Measurements from ENCODE around the gene SPEM3. TPM values are rescaled to one million over a fixed set of nuclear protein-coding genes. Genes with fewer than 3 reads are reported as not detected.

SPEM3 gene
- total RNA-seq, 1 donor from 2014 or later, result not detected

DNA sequence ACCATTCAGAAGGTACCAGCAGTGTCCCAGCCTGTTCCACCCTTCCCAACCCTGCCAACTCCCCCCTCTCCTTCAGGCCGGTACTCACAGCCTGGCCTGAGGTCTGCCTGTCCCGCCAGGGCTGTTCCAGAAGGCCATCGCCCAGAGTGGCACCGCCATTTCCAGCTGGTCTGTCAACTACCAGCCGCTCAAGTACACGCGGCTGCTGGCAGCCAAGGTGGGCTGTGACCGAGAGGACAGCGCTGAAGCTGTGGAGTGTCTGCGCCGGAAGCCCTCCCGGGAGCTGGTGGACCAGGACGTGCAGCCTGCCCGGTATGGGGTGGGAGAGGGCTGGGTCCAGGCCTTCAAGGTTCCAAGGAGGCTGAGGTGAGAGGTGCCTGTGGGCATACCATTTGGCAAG, 13.8 kb upstream of the SPEM3 start:
- no peak for DNase-seq (ENCODE audit: low read depth)
- Histone ChIP-seq H3K4me3 (ENCODE audit: low read depth, low read length) (no peak overlapping the region), H3K27me3 (ENCODE audit: control insufficient read depth, insufficient read depth, low read length) (peaks cover 2% of the 10 kb centered on the region), H3K36me3 (ENCODE audit: control insufficient read depth, insufficient read depth, low read length) (no peaks in the 10 kb centered on the region)
- TF ChIP-seq, protein P1, sequence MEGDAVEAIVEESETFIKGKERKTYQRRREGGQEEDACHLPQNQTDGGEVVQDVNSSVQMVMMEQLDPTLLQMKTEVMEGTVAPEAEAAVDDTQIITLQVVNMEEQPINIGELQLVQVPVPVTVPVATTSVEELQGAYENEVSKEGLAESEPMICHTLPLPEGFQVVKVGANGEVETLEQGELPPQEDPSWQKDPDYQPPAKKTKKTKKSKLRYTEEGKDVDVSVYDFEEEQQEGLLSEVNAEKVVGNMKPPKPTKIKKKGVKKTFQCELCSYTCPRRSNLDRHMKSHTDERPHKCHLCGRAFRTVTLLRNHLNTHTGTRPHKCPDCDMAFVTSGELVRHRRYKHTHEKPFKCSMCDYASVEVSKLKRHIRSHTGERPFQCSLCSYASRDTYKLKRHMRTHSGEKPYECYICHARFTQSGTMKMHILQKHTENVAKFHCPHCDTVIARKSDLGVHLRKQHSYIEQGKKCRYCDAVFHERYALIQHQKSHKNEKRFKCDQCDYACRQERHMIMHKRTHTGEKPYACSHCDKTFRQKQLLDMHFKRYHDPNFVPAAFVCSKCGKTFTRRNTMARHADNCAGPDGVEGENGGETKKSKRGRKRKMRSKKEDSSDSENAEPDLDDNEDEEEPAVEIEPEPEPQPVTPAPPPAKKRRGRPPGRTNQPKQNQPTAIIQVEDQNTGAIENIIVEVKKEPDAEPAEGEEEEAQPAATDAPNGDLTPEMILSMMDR (IDR thresholded peaks at IDR 0.05; ENCODE audit: insufficient read depth, low read length, severe bottlenecking), result no peak
- no peak for FAIRE-seq

DNA sequence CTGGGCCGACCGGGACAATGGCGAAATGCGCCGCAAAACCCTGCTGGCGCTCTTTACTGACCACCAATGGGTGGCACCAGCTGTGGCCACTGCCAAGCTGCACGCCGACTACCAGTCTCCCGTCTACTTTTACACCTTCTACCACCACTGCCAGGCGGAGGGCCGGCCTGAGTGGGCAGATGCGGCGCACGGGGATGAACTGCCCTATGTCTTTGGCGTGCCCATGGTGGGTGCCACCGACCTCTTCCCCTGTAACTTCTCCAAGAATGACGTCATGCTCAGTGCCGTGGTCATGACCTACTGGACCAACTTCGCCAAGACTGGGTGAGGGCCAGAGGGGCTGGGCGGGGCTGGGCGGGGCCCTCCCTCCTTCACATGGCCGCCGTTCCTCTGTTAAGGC, 12.9 kb upstream of the SPEM3 start:
- TF ChIP-seq, protein P1 (IDR thresholded peaks at IDR 0.05; ENCODE audit: insufficient read depth, low read length, severe bottlenecking), result no peak
- Histone ChIP-seq H3K4me3 (ENCODE audit: low read depth, low read length) (no peak overlapping the region), H3K36me3 (ENCODE audit: control insufficient read depth, insufficient read depth, low read length) (no peaks in the 10 kb centered on the region), H3K27me3 (ENCODE audit: control insufficient read depth, insufficient read depth, low read length) (peaks cover 2% of the 10 kb centered on the region)
- FAIRE-seq (no peak), DNase-seq (ENCODE audit: low read depth) (no peak)

- TF ChIP-seq, protein P1 (IDR thresholded peaks at IDR 0.05; ENCODE audit: insufficient read depth, low read length, severe bottlenecking), result no peak
- Histone ChIP-seq H3K27me3 (ENCODE audit: control insufficient read depth, insufficient read depth, low read length) (peaks cover 2% of the 10 kb centered on the region), H3K4me3 (ENCODE audit: low read depth, low read length) (no peak overlapping the region), H3K36me3 (ENCODE audit: control insufficient read depth, insufficient read depth, low read length) (no peaks in the 10 kb centered on the region)
- DNase-seq (ENCODE audit: low read depth), result no peak
- FAIRE-seq, result no peak
Measured at GRCh38 chr17:7416323-7416722, 12.3 kb upstream of the SPEM3 start.

DNA sequence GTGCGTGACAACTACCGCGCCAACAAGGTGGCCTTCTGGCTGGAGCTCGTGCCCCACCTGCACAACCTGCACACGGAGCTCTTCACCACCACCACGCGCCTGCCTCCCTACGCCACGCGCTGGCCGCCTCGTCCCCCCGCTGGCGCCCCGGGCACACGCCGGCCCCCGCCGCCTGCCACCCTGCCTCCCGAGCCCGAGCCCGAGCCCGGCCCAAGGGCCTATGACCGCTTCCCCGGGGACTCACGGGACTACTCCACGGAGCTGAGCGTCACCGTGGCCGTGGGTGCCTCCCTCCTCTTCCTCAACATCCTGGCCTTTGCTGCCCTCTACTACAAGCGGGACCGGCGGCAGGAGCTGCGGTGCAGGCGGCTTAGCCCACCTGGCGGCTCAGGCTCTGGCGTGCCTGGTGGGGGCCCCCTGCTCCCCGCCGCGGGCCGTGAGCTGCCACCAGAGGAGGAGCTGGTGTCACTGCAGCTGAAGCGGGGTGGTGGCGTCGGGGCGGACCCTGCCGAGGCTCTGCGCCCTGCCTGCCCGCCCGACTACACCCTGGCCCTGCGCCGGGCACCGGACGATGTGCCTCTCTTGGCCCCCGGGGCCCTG, 11.5 kb upstream of the SPEM3 start:
- no peaks in the 10 kb centered on the region for H3K36me3 ChIP-seq (ENCODE audit: control insufficient read depth, insufficient read depth, low read length)
- DNase-seq (ENCODE audit: low read depth) (no peak), FAIRE-seq (no peak)
- TF ChIP-seq, protein P1 (IDR thresholded peaks at IDR 0.05; ENCODE audit: insufficient read depth, low read length, severe bottlenecking), result no peak
- peaks cover 2% of the 10 kb centered on the region for H3K27me3 ChIP-seq (ENCODE audit: control insufficient read depth, insufficient read depth, low read length)
- H3K4me3 ChIP-seq (ENCODE audit: low read depth, low read length), result no peak overlapping the region

DNA sequence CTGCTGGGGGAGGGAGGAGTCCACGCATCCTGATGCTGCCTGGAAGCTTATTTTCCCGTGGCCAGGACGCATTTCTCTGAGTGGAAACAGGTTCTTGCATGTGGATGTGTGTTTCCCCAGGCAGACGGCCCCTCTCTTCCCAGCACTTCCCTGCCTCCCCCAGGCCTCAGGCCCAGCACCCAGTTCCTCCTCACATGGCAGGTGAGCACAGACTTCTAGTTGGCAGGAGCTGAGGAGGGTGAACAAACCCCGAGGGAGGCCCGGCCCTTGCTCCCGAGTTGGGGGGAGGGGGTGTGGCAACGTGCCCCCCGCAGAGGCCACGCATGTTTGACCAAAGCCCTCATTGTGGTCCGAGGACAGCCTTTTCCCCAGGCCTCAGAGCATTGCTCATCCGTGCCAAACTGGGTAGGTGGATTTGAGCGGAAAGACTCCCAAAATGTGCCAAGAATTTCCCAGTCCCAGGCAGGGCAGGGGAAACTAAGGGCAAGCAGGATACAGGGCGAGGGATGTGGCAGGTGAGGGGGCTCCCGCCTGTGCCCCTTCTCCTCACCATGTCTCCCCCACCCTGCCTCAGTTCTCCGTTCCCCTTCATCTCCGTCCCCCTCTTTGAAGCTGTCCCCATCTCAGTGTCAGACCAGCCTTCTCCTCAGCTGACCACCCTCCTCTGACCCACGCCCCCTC, 10.0 kb upstream of the SPEM3 start:
- H3K4me3 ChIP-seq (ENCODE audit: low read depth, low read length), result no peak overlapping the region
- FAIRE-seq (no peak), DNase-seq (ENCODE audit: low read depth) (no peak)
- no peaks in the 10 kb centered on the region for H3K36me3 ChIP-seq (ENCODE audit: control insufficient read depth, insufficient read depth, low read length)
- H3K27me3 ChIP-seq (ENCODE audit: control insufficient read depth, insufficient read depth, low read length), result peaks cover 2% of the 10 kb centered on the region
- TF ChIP-seq, protein P1 (IDR thresholded peaks at IDR 0.05; ENCODE audit: insufficient read depth, low read length, severe bottlenecking), result no peak

All from bronchial epithelial cell (primary cell).